Measurements from ENCODE around the gene KCNS3.

KCNS3 gene

GRCh38 chr2:17915811-17916518, 37.5 kb downstream of the KCNS3 start:
- TF ChIP-seq, protein P1, sequence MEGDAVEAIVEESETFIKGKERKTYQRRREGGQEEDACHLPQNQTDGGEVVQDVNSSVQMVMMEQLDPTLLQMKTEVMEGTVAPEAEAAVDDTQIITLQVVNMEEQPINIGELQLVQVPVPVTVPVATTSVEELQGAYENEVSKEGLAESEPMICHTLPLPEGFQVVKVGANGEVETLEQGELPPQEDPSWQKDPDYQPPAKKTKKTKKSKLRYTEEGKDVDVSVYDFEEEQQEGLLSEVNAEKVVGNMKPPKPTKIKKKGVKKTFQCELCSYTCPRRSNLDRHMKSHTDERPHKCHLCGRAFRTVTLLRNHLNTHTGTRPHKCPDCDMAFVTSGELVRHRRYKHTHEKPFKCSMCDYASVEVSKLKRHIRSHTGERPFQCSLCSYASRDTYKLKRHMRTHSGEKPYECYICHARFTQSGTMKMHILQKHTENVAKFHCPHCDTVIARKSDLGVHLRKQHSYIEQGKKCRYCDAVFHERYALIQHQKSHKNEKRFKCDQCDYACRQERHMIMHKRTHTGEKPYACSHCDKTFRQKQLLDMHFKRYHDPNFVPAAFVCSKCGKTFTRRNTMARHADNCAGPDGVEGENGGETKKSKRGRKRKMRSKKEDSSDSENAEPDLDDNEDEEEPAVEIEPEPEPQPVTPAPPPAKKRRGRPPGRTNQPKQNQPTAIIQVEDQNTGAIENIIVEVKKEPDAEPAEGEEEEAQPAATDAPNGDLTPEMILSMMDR (IDR thresholded peaks at IDR 0.05; ENCODE audit: insufficient read depth, low read depth, low read length, missing control alignments) = no peak

DNA sequence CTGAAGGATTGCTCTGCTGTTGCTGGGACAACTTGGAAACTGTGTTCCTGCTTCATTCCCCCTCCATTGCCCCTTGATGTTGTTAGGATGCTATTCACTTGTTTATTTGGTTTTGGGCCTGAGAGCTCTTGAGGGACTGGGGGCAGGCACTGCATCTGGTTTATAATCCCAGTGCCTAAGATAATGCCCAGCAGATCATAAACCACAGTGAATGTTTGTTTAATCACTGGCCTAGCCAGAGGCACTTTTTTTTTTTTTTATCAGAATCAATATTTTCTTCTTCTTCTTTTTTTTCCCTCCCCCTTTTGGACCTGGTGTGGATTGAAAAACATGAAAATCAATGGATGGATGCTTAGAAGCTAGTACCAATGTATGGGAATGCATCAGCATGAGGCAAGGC, 38.1 kb downstream of the KCNS3 start:
- TF ChIP-seq, protein P1 (IDR thresholded peaks at IDR 0.05; ENCODE audit: insufficient read depth, low read depth, low read length, missing control alignments) = no peak
- H3K4me3 ChIP-seq (ENCODE audit: low read depth, low read length) = no peak overlapping the region
- DNase-seq (ENCODE audit: low read depth) = no peak

More at GRCh38 chr2:17915811-17916518, 37.5 kb downstream of the KCNS3 start:
- DNase-seq (ENCODE audit: low read depth) = no peak
- no peak overlapping the region for H3K4me3 ChIP-seq (ENCODE audit: low read depth, low read length)

DNA sequence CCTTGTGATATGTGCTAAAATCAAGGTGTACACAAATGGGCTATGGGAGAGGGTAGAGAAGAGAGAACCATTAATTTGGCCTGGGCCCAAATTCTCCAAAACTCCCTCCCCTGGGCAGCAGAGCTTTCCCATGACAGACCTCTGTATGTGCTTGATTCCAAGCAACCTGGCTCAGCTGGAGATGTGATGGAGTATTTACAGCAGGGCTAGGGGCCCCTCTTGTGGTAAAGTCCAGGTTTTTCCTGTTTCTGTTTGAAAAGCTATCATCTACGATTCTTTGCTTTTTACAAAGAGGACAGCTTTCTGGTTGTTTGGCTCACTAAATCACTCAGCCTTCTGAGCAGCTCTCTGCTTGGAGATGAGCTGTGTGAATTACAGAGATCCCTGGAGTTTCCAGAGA, 40.3 kb downstream of the KCNS3 start:
- DNase-seq (ENCODE audit: low read depth) = no peak
- TF ChIP-seq, protein P1 (IDR thresholded peaks at IDR 0.05; ENCODE audit: insufficient read depth, low read depth, low read length, missing control alignments) = no peak

DNA sequence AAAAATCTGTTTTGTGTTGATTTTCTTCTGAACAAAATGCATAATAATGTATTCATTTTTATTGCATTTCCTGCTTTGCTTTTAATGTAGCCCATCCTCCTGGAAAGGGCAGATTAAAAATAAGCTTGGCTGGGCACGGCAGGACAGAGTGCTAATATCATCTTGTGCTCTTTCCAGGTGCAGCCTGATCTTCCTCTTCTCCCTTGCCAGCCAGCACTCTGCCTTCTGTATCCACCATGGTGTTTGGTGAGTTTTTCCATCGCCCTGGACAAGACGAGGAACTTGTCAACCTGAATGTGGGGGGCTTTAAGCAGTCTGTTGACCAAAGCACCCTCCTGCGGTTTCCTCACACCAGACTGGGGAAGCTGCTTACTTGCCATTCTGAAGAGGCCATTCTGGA, 52.3 kb downstream of the KCNS3 start:
- TF ChIP-seq, protein P1 (IDR thresholded peaks at IDR 0.05; ENCODE audit: insufficient read depth, low read depth, low read length, missing control alignments) = no peak
- no peak for DNase-seq (ENCODE audit: low read depth)
- no peak overlapping the region for H3K4me3 ChIP-seq (ENCODE audit: low read depth, low read length)

More for the DNA sequence above, 40.3 kb downstream of the KCNS3 start:
- H3K4me3 ChIP-seq (ENCODE audit: low read depth, low read length) = no peak overlapping the region

DNA sequence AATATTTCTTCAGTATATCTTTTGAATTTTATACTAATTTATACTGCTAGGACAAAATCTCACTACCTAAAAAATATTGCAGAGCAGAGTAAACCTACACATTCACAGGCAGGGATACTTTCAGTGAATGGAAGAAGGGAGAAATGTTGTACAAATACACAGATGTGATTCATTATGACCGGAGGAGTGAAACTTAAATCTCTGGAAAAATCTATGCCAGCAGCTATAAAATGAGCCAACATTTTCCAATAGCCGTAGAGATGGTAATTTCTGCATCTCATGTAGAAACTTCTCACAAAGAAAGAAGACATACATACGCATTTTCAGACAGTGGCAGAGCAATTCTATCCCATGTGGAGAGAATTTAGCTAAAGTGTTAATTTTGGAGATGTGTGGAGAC, 54.8 kb downstream of the KCNS3 start:
- H3K4me3 ChIP-seq (ENCODE audit: low read depth, low read length) = no peak overlapping the region
- TF ChIP-seq, protein P1 (IDR thresholded peaks at IDR 0.05; ENCODE audit: insufficient read depth, low read depth, low read length, missing control alignments) = no peak
- DNase-seq (ENCODE audit: low read depth) = no peak

DNA sequence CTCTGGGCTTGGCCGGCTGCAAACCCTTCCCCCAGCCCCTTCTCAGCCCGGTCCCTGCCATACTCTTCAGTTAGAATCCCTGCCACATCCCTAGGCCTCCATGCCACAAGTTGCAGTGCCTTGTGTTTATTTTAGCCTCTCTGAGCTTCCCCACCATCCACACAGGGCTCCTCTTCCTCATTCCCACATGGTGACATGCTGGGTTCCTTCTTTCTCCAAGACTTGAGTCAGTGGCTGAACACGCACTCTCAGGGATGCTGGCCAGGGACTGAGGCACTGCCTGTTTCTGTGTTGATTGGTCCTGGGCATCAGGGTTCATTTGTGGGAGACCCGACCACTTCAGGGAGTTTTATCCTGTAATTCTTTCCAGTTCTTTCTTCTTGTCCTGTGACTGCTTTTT, 56.3 kb downstream of the KCNS3 start:
- no peak overlapping the region for H3K4me3 ChIP-seq (ENCODE audit: low read depth, low read length)
- TF ChIP-seq, protein P1 (IDR thresholded peaks at IDR 0.05; ENCODE audit: insufficient read depth, low read depth, low read length, missing control alignments) = no peak
- DNase-seq (ENCODE audit: low read depth) = no peak
